ENCODE results near the gene ACER3.

DNA sequence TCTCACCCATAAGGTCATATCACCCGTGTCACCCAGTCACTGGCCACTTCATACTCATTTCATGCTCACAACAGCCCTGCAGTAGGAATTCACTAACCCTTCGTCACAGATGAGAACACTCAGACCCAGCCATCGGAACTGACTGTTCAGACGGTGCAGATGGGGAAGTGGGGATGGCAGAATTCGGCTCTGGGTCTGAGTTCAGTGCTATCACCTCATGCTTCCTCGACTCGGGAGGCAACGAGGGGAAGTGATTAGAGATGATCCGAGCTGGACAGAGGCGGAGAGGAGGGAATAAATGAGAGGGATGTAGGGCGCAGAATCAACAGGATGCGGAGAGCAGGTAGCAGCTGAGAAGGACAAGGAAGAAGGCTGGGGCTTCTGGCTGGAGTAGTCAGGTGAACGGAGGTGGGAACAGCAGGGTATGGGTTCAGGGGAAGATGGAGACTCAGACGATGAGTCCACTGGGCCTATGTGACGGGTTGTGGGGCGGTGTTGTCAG is 178.2 kb downstream of the ACER3 start:
- TF ChIP-seq, protein P1, sequence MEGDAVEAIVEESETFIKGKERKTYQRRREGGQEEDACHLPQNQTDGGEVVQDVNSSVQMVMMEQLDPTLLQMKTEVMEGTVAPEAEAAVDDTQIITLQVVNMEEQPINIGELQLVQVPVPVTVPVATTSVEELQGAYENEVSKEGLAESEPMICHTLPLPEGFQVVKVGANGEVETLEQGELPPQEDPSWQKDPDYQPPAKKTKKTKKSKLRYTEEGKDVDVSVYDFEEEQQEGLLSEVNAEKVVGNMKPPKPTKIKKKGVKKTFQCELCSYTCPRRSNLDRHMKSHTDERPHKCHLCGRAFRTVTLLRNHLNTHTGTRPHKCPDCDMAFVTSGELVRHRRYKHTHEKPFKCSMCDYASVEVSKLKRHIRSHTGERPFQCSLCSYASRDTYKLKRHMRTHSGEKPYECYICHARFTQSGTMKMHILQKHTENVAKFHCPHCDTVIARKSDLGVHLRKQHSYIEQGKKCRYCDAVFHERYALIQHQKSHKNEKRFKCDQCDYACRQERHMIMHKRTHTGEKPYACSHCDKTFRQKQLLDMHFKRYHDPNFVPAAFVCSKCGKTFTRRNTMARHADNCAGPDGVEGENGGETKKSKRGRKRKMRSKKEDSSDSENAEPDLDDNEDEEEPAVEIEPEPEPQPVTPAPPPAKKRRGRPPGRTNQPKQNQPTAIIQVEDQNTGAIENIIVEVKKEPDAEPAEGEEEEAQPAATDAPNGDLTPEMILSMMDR (IDR thresholded peaks at IDR 0.05), result no peak
- no peak for TF ChIP-seq POLR2A (IDR thresholded peaks at IDR 0.05)

All from thyroid gland (tissue), 4 donors.